Dedifferentiated amniotic fluid mesenchymal stem cell (primary cell): ENCODE measurements around the gene TBXA2R.
"Not testable (repeated sequence)": the region's sequence is repeated elsewhere in the genome, so short reads cannot be mapped to it uniquely, and the experiment has no call there.

ENCODE experiments used
- DNase-seq: peaks from one replicate; pipeline ENCODE4 v3.0.0-alpha.2; 2016; ENCODE audit errors: extremely low spot score

The TBXA2R gene

DNA sequence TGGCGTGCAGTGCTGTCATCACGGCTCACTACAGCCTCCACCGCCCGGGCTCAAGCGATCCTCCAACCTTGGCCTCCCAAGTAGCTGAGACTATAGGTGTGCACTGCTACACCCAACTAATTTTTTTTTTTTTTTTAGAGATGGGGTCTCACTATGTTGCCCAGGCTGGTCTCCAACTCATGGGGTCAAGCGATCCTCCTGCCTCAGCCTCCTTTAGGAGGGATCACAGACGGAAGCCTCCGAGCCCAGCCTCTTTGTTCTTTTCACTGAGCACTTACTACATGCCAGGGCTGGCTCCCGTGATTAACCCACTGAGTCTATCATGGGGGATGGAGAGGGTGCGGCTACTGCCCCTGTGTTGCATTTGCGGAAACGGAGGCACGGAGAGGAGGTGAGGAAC, 32.8 kb upstream of the TBXA2R start:
- DNase-seq: no peak

- DNase-seq: no peak
Observed at GRCh38 chr19:3638208-3639193, 31.8 kb upstream of the TBXA2R start.

GRCh38 chr19:3637621-3638020, 30.9 kb upstream of the TBXA2R start:
- no peak for DNase-seq

GRCh38 chr19:3636962-3637361, 30.3 kb upstream of the TBXA2R start:
- DNase-seq: no peak

DNA sequence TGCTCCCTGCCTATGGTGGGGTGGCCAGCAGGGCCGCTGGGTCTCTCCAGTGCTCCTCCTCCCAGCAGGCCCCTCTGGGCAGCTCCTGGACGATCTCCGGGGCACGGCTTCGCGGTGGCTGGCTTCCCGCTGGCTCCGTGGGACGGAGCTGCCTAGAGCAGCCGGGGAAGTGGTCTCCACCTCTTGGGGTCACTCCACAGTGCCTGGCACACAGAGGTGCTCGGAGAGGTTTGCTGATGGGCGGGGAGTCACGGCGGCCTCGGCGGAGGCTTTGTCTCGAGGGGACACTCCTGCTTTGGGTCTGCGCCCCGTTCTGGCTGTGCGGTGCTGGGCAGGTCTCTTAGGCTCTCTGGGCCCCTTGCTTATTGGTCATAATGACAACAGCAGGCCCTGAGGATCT, 29.8 kb upstream of the TBXA2R start:
- DNase-seq: no peak

GRCh38 chr19:3634496-3635045, 27.9 kb upstream of the TBXA2R start:
- DNase-seq: no peak

- DNase-seq: no peak
Observed at GRCh38 chr19:3633559-3633988, 26.9 kb upstream of the TBXA2R start.

DNA sequence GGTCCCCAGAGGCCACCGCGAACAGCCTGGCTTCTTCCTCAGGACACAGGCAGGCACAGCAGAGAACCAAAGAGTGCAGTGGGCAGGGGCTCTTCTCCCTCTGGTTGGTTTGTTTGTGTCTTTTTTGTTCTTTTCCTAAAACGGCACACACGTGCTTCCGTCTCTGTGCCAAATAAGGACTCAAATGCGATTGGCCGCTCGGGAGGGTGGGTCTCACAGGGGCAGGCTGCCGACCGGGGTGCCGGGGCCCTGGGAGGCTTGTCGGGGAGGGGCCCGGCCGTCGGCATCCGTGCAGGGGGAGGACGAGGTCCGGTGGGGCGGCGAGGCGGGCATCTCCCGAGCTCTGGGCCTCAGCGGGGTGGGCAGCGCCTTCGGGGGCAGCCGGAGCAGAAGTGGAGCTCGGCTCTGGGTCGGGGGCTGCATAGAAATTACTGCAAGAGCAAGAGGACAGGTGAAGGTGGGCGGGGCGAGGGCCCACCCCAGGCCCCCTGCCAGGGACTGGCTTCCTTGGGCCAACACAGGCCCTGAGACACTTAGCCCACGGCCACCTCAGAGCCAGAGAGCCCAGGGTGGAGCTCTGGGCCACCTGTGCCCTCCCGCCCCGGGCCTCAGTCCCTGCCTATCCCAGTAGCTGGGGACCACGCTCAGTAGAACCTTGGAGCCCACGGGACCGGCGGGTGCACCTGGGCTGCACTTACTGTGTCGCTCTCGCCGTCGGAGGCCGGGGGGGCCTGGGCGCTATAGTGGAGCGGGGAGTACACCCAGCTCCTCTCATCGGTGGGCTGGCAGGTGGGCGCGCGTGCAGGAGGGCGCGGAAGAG, 26.3 kb upstream of the TBXA2R start:
- DNase-seq: no peak

- DNase-seq: no peak
Observed at GRCh38 chr19:3632098-3632497, 25.4 kb upstream of the TBXA2R start.

DNA sequence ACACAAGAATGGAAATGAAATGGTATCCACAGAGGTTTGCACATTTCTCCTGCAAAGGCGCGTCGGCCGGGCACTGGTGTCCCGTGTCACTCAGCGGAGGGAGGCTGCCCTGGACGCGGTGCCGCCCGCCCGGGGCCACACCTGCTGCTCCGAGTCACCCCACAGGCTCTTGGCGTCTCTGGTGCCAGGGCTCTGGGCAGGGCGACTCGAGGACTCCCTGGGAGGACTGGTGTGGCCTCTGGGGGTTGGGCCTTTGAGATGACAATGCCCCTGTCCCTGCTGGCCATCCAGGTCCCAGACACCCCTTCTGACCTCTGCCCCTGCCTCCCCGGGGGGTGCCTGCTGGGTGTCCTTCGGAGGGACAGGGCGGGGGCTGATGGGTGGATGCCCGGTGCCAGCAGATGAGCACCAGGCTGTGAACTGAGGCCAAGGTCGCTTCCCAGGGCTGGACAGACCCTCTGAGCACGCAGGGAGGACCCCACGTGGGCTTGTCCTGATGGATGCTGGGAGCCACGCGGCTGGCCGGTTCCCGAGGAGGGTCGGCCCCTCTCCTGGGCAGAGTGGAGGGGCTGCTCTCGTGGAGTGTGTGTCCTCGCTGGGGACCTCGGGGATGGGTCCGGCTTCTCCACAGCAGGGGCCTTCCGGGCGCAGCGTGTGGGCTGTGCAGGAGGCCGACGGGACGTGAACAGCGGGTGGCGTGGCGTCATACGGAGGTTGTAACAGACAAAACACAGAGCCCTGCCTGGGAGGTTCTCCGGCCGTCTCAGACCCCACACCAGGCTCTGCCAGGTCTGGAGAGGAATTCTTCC, 24.6 kb upstream of the TBXA2R start:
- no peak for DNase-seq

- not testable (repeated sequence) for DNase-seq
Observed at GRCh38 chr19:3628766-3629165, 22.1 kb upstream of the TBXA2R start.

GRCh38 chr19:3627351-3627723, 20.7 kb upstream of the TBXA2R start:
- no peak for DNase-seq

- DNase-seq: peak; percentile 98
Observed at GRCh38 chr19:3626473-3627350, 20.0 kb upstream of the TBXA2R start, which contains the start of gene CACTIN. Gene CACTIN, minus strand, starts transcription at chr19:3626790. Its CDS starts 28 bp downstream, at chr19:3626762.

GRCh38 chr19:3625996-3626472, 19.4 kb upstream of the TBXA2R start:
- DNase-seq: peak; percentile 42

DNA sequence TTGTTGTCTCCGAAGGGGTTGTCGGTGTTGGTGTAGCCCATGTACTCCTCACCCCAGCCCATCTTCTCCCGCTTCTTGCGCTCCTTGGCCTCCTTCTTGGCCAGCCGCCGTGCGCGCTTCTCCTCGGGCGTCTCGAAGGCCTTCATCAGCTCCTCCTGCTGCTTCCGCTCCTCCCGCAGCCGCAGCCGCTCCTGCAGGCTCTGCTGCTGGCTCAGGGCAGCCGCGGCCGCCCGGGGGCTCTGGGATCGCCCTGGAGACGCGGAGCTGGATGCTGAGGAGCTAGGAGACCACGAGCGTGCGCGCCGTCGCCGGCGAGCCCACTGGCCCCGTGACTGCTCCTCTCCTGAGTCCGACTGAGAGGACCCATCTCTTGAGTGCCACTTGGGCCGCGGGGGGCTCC, 17.0 kb upstream of the TBXA2R start:
- no peak for DNase-seq

- no peak for DNase-seq
Observed at GRCh38 chr19:3622224-3622623, 15.5 kb upstream of the TBXA2R start.

DNA sequence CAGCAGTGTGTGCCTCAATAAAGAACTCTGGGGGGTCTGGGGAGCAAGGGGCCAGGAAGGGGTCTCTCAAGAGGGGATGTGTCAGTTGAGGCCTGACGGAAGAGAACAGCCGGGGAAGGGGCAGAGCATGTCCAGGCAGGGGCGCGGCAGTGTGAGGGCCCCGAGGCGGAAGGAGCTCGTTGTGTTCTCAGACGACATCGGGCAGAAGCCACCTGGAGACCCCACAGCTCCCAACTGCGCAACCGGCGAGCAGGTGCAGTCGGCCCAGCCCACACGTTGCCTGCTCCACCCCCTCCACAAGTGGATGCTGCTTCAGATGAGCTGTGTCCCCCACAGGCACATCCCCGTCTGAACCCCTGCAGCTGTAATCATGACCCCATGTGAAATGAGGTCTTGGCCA, 15.0 kb upstream of the TBXA2R start:
- DNase-seq: no peak

GRCh38 chr19:3620817-3621547, 14.3 kb upstream of the TBXA2R start:
- no peak for DNase-seq

DNA sequence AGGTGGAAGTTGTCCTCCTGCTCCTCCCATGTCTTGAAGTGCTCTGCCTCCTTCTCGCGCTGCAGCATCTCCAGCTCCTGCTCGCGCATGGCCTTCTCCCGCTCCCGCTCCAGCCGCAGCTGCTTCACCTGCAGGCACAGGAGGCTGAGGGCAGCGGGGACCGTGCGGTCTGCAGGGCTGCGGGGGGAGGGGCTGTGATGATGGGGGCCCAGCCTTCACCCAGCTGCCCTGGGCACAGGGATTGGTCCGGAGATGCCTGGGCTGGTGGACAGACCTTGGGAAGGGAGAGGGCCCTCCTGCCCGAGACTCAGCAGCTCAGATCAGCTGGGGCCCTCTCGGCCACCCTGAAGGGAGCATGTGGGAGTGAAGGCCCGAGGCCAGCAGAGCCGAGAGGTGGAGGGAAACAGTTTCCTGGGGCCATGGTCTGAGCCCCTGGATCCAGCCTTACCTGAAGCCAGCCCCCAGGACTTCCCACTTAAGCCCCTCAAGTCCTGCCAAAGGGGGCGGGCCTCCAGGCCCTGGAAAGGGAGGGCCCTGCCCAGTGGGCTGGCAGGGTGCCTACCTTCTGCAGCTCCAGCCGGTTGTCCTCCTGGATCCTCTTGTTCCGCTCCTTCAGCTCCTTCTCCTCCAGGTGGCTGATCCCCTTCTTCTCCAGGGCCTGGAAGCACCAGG, 13.6 kb upstream of the TBXA2R start:
- no peak for DNase-seq
